Naive thymus-derived CD4-positive, alpha-beta T cell (primary cell): ENCODE results near the gene RBPJ. TPM values are rescaled to one million over a fixed set of nuclear protein-coding genes. Genes with fewer than 3 reads are reported as not detected.
A peak's percentile ranks its signal among the peaks of the same experiment; 100 is the strongest.
"Not testable (repeated sequence)": the region's sequence is repeated elsewhere in the genome, so short reads cannot be mapped to it uniquely, and the experiment has no call there.

Experiments
- ATAC-seq: fragments of 150-1000 bp; cut with Tn5 transposase; 2 replicates; pipeline ENCODE4 v1.10.0; 2021; ENCODE audit warnings: mild to moderate bottlenecking, moderate library complexity
- CTCF ChIA-PET: fragments of 350-600 bp; sonication (Branson Sonifier 250); formaldehyde crosslinking; loops from one replicate; lab custom pipeline; 2021; ENCODE audit warnings: antibody characterized with exemption; lab: Charles Lee
- POLR2A ChIA-PET: fragments of 350-600 bp; sonication (Branson Sonifier 250); formaldehyde crosslinking; loops from one replicate; lab custom pipeline; 2021; ENCODE audit warnings: antibody characterized with exemption, inconsistent platforms; lab: Charles Lee
- DNase-seq, 9 donors: peaks; one replicate each; pipeline versions ENCODE4 v3.0.0 to v3.0.0-alpha.2; 2020 to 2022; ENCODE audit warnings: mixed read lengths in 1 of 9
- H3K27ac ChIP-seq: one replicate; pipeline ENCODE4 v1.7.0; 2013; ENCODE audit warnings: mild to moderate bottlenecking, low read depth, low read length, moderate library complexity
- H3K27me3 ChIP-seq, 2 donors: one replicate each; pipeline ENCODE4 v1.7.0; 2013; ENCODE audit warnings: low read length in 2 of 2, mild to moderate bottlenecking in 2 of 2, moderate library complexity in 2 of 2; ENCODE audit not compliant: control insufficient read depth in 2 of 2, insufficient read depth in 2 of 2
- H3K36me3 ChIP-seq, 3 experiments: 1 replicate in 2 of 3; 2 replicates in 1 of 3; pipeline ENCODE4 v1.7.0; 2013; ENCODE audit warnings: low read length in 3 of 3, mild to moderate bottlenecking in 3 of 3, moderate library complexity in 1 of 3; ENCODE audit not compliant: insufficient read depth in 3 of 3, control insufficient read depth in 2 of 3
- H3K4me1 ChIP-seq, 2 donors: one replicate each; pipeline ENCODE4 v1.7.0; 2013; ENCODE audit warnings: low read length in 2 of 2, mild to moderate bottlenecking in 2 of 2, moderate library complexity in 1 of 2; ENCODE audit not compliant: control insufficient read depth in 2 of 2, insufficient read depth in 2 of 2
- H3K4me3 ChIP-seq: 2 replicates; pipeline ENCODE4 v1.7.0; 2013; ENCODE audit warnings: mild to moderate bottlenecking, low read length
- H3K9me3 ChIP-seq, 3 experiments: 1 replicate in 2 of 3; 2 replicates in 1 of 3; pipeline ENCODE4 v1.7.0; 2013; ENCODE audit warnings: low read length in 3 of 3; ENCODE audit not compliant: control insufficient read depth in 2 of 3
- H3K27ac Mint-ChIP-seq, 9 donors: one replicate each; pipeline ENCODE4 v1.8.0; 2020 to 2022; ENCODE audit warnings: mixed read lengths in 9 of 9, mild to moderate bottlenecking in 8 of 9, moderate library complexity in 5 of 9, inconsistent platforms in 2 of 9
- H3K27me3 Mint-ChIP-seq, 5 donors: one replicate each; pipeline ENCODE4 v1.8.0; 2021 to 2022; ENCODE audit warnings: mixed read lengths in 5 of 5, mild to moderate bottlenecking in 1 of 5
- H3K36me3 Mint-ChIP-seq, 5 donors: one replicate each; pipeline ENCODE4 v1.8.0; 2020 to 2022; ENCODE audit warnings: mixed read lengths in 5 of 5, mild to moderate bottlenecking in 3 of 5, inconsistent platforms in 1 of 5
- H3K4me1 Mint-ChIP-seq, 7 donors: one replicate each; pipeline ENCODE4 v1.8.0; 2020 to 2022; ENCODE audit warnings: mixed read lengths in 7 of 7, mild to moderate bottlenecking in 3 of 7, inconsistent platforms in 1 of 7
- H3K4me3 Mint-ChIP-seq, 10 donors: one replicate each; pipeline ENCODE4 v1.8.0; 2020 to 2022; ENCODE audit warnings: mild to moderate bottlenecking in 10 of 10, mixed read lengths in 10 of 10, moderate library complexity in 6 of 10, inconsistent platforms in 2 of 10
- H3K9me3 Mint-ChIP-seq, 11 donors: one replicate each; pipeline ENCODE4 v1.8.0; 2020 to 2022; ENCODE audit warnings: mixed read lengths in 11 of 11, mild to moderate bottlenecking in 4 of 11, inconsistent platforms in 1 of 11, moderate library complexity in 1 of 11
- intact Hi-C, 2 donors: fragments of 100-400 bp; cut with micrococcal nuclease; formaldehyde crosslinking; loops; one replicate each; pipeline ENCODE4 v1.15.1; 2023
- polyA plus RNA-seq, 2 donors: library from polyadenylated mRNA; unstranded; fragments of 300-500 nt; fragmentation: Illumina TruSeq; gene quantifications; one replicate each; pipeline ENCODE4 v1.2.3, GENCODE V29; 2021
- total RNA-seq, 6 experiments: library from RNA in 5 of 6; stranded (reverse) in 5 of 6; gene quantifications; 1 replicate in 5 of 6; 2 replicates in 1 of 6; pipeline ENCODE4 v1.2.3 and lab custom pipeline; 2021 to 2026

Gene RBPJ
- total and polyA plus RNA-seq, 7 experiments from 2014 or later: 48.1 to 144 (median 68.5) TPM

DNA sequence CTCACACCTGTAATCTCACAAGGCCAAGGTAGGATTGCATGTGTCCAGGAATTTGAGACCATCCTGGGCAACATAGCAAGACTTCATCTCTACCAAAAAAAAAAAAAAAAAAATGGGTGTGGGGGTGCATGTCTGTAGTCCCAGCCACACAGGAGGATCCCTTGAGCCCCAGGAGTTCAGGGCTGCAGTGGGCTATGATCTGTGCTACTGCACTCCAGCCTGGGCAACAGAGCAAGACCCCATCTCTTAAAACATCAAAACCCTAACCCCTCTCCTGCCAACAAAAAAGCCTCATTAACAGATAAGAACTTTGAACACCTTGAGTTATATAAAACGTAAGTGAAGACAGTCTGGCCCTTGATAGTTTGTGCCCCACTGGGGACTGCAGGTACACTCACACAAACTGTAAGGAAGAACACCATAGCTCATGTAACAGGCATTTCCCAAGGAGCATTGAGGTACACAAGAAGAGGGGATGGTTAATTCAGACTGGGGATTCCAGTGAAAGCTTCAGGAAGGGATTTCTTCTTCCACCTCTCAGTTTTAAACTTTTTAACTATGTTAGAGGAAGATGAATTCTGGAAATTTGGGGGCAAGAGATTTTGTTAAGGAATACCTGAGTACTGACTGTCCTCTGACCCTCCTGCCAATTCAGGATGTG, 34.7 kb downstream of the RBPJ start:
- ATAC-seq (no peak), DNase-seq (no peak)
- Histone ChIP-seq H3K27me3 (no peaks in the 10 kb centered on the region), H3K9me3 (no peaks in the 10 kb centered on the region), H3K4me3 (no peak overlapping the region), H3K36me3 (no peaks in the 10 kb centered on the region), H3K27ac (peak overlapping the region; percentile 27), H3K4me1 (peaks cover 5 to 19% of the 10 kb centered on the region in 2 donors)
- peaks cover 0 to 3% (median 0%) of the 10 kb centered on the region in 5 donors for H3K36me3 Mint-ChIP-seq
- H3K4me1 Mint-ChIP-seq: peaks cover 17 to 35% (median 28%) of the 10 kb centered on the region in 7 donors
- CTCF ChIA-PET: interaction anchor here (0.5 to 0.6 kb wide), 2 partner anchors 429 to 1043 kb away, joined by 3 to 4 read pairs; partner anchors contain the start of gene ZCCHC4
- H3K27ac Mint-ChIP-seq: no peak overlapping the region
- POLR2A ChIA-PET: no interaction called here
- H3K27me3 Mint-ChIP-seq: no peaks in the 10 kb centered on the region
- intact Hi-C loops: no loop called here
- H3K4me3 Mint-ChIP-seq: no peak overlapping the region
- no peaks in the 10 kb centered on the region for H3K9me3 Mint-ChIP-seq

DNA sequence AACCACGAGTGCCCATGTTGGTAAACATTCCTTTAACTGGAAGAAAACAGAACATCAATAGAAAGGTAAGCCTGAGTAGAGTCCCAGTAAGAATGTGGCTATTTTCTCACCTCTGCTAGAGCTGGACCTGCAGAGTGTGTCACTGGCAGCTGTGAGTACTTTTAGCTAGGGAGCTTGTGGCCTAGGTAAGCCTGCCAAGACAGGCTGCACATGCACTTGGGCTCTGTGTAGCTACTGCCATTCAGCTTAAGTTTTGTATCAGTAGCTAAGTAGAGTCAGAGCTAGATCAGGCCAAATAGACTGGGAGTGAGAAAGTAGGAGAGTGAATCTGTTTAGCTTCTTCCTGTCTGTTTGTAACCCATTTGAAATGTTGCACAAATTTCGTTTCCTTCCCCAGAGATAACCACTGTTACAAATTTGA, 35.3 kb downstream of the RBPJ start:
- Mint-ChIP-seq H3K36me3 (peaks cover 0 to 3% (median 0%) of the 10 kb centered on the region in 5 donors), H3K27ac (no peak overlapping the region), H3K9me3 (no peaks in the 10 kb centered on the region), H3K4me1 (peaks cover 19 to 36% (median 30%) of the 10 kb centered on the region in 7 donors), H3K4me3 (no peak overlapping the region), H3K27me3 (no peaks in the 10 kb centered on the region)
- H3K4me1 ChIP-seq: peaks cover 5 to 19% of the 10 kb centered on the region in 2 donors
- ATAC-seq (peak; percentile 49), DNase-seq (no peak)
- POLR2A ChIA-PET: no interaction called here
- H3K4me3 ChIP-seq: no peak overlapping the region
- H3K9me3 ChIP-seq: no peaks in the 10 kb centered on the region
- CTCF ChIA-PET: interaction anchor here (0.5 kb wide), 1 partner anchor 430 kb away, joined by 3 read pairs; no protein-coding TSS in a partner anchor
- H3K27ac ChIP-seq: peak overlapping the region; percentile 27
- intact Hi-C loops: no loop called here
- H3K27me3 ChIP-seq: no peaks in the 10 kb centered on the region
- no peaks in the 10 kb centered on the region for H3K36me3 ChIP-seq

DNA sequence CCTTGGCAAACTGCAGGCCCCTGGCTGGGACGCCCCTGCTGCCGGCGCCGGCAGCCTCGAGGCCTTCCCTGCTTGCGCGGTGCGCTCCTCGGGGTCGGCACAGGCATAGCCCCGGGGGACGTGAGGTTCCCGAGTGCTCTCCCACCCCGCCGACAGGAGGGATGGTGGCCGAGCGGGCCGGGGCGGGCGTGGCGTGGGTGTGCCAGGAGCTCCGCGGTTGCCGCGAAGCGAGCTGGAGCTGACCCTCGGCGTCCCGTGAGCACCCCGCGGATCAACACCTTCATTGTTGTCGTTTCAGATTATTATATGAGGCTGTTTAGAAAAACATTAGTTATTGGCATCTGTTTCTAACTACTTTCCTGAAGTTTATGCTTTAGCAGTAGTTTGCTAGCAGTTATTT, 38.7 kb downstream of the RBPJ start:
- H3K27ac Mint-ChIP-seq, H3K9me3 ChIP-seq, POLR2A ChIA-PET, H3K36me3 ChIP-seq, DNase-seq, ATAC-seq, H3K27ac ChIP-seq, H3K27me3 Mint-ChIP-seq, H3K36me3 Mint-ChIP-seq, CTCF ChIA-PET, H3K4me3 ChIP-seq, H3K27me3 ChIP-seq, H3K9me3 Mint-ChIP-seq, intact Hi-C loops, H3K4me3 Mint-ChIP-seq: not testable (repeated sequence)
- H3K4me1 Mint-ChIP-seq: peaks cover 13 to 38% (median 30%) of the 10 kb centered on the region in 7 donors
- peaks cover 5 to 19% of the 10 kb centered on the region in 2 donors for H3K4me1 ChIP-seq

GRCh38 chr4:26360273-26360672, 39.5 kb downstream of the RBPJ start:
- peaks cover 13 to 43% (median 30%) of the 10 kb centered on the region in 7 donors for H3K4me1 Mint-ChIP-seq
- CTCF ChIA-PET: no interaction called here
- ATAC-seq (no peak), DNase-seq (no peak)
- H3K4me1 ChIP-seq: peaks cover 5 to 15% of the 10 kb centered on the region in 2 donors
- H3K27me3 ChIP-seq: no peaks in the 10 kb centered on the region
- peaks cover 0 to 7% (median 4%) of the 10 kb centered on the region in 5 donors for H3K36me3 Mint-ChIP-seq
- H3K9me3 ChIP-seq: no peaks in the 10 kb centered on the region
- H3K27ac Mint-ChIP-seq: no peak overlapping the region
- no peak overlapping the region for H3K4me3 ChIP-seq
- no peaks in the 10 kb centered on the region for H3K36me3 ChIP-seq
- intact Hi-C loops: loop anchor here in 1 of 2 donors (5.0 kb wide), 1 partner anchor 37 kb away; no protein-coding TSS in a partner anchor
- no peaks in the 10 kb centered on the region for H3K9me3 Mint-ChIP-seq
- no peaks in the 10 kb centered on the region for H3K27me3 Mint-ChIP-seq
- peak overlapping the region in 2 of 10 donors; percentile 19 to 28 for H3K4me3 Mint-ChIP-seq
- POLR2A ChIA-PET: no interaction called here
- H3K27ac ChIP-seq: no peak overlapping the region

DNA sequence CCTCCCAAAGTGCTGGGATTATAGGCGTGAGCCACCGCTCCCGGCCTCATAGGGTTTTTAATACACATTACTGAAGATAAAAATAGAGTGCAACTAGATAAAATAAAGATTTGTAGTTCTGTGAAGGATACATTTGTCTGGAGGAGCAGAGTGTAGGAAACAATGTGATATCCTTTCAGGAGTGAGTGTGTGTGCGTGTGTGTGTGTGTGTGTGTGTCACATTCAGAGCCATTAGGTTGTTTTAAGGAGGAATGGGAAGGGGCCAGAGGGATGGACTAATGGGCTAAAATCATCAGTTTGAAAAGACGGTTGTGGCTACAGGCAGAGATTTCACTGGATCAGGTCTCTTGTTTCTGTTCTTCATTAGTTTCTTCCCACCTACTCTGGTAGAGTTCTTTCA, 40.0 kb downstream of the RBPJ start:
- H3K27ac ChIP-seq: no peak overlapping the region
- POLR2A ChIA-PET: no interaction called here
- ATAC-seq: no peak
- H3K4me3 Mint-ChIP-seq: peak overlapping the region in 4 of 10 donors; percentile 12 to 62 (median 26)
- no peaks in the 10 kb centered on the region for H3K27me3 ChIP-seq
- no peaks in the 10 kb centered on the region for H3K9me3 Mint-ChIP-seq
- H3K27ac Mint-ChIP-seq: peak overlapping the region in 4 of 9 donors; percentile 7 to 70 (median 59)
- H3K4me1 ChIP-seq: peaks cover 3 to 13% of the 10 kb centered on the region in 2 donors
- DNase-seq: no peak
- H3K36me3 ChIP-seq: no peaks in the 10 kb centered on the region
- H3K4me1 Mint-ChIP-seq: peaks cover 13 to 44% (median 30%) of the 10 kb centered on the region in 7 donors
- CTCF ChIA-PET: no interaction called here
- intact Hi-C loops: loop anchor here in 1 of 2 donors (5.0 kb wide), 1 partner anchor 36 kb away; no protein-coding TSS in a partner anchor
- no peak overlapping the region for H3K4me3 ChIP-seq
- H3K9me3 ChIP-seq: no peaks in the 10 kb centered on the region
- peaks cover 0 to 10% (median 4%) of the 10 kb centered on the region in 5 donors for H3K36me3 Mint-ChIP-seq
- no peaks in the 10 kb centered on the region for H3K27me3 Mint-ChIP-seq

GRCh38 chr4:26361297-26361696, 40.5 kb downstream of the RBPJ start:
- no peaks in the 10 kb centered on the region for H3K27me3 ChIP-seq
- peak overlapping the region in 4 of 10 donors; percentile 12 to 62 (median 26) for H3K4me3 Mint-ChIP-seq
- CTCF ChIA-PET: interaction anchor here (0.6 kb wide), 1 partner anchor 560 kb away, joined by 3 read pairs; no protein-coding TSS in a partner anchor
- H3K36me3 Mint-ChIP-seq: peaks cover 0 to 11% (median 4%) of the 10 kb centered on the region in 5 donors
- no peak overlapping the region for H3K27ac ChIP-seq
- ATAC-seq (no peak), DNase-seq (no peak)
- no peak overlapping the region for H3K4me3 ChIP-seq
- peaks cover 0 to 10% of the 10 kb centered on the region in 2 donors for H3K4me1 ChIP-seq
- intact Hi-C loops: loop anchor here in 1 of 2 donors (5.0 kb wide), 1 partner anchor 36 kb away; no protein-coding TSS in a partner anchor
- POLR2A ChIA-PET: no interaction called here
- no peaks in the 10 kb centered on the region for H3K9me3 ChIP-seq
- H3K4me1 Mint-ChIP-seq: peaks cover 13 to 46% (median 30%) of the 10 kb centered on the region in 7 donors
- peak overlapping the region in 1 of 9 donors; percentile 65 for H3K27ac Mint-ChIP-seq
- no peaks in the 10 kb centered on the region for H3K36me3 ChIP-seq
- no peaks in the 10 kb centered on the region for H3K27me3 Mint-ChIP-seq
- no peaks in the 10 kb centered on the region for H3K9me3 Mint-ChIP-seq
